ENCODE measurements around the gene PRRC2C.
"Not testable (repeated sequence)": the region's sequence is repeated elsewhere in the genome, so short reads cannot be mapped to it uniquely, and the experiment has no call there.

Gene PRRC2C

DNA sequence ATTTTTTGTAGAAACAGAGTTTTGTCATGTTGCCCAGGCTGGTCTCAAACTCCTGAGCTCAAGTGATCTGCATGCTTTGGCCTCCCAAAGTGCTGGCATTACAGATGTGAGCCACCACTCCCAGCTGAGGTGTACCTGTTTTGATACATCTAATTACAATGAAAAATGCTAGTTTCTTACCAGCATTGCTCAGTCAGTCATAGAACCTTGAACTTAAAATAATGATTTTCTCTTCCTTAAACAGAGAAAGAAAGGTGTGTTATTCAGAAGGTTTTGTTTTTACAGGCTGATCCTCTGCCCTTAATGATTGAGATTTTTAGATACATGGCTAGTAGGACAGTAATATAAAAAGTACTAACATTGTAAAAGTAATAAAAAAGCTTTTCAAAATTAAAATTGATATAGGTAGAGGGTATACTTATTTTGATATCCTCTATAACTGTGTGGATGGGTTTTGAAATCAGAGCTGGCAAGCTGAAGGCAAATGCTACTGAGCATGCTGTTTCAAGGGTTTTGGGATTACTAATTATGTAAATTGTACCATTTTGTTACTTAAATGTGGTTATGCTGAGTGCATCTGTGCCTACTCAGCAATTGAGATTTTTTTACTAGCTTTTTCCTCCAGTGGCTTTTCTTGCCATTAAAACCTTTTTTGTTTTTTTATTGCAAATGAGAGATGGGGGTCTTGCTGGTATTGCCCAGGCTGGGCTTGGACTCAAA is 16.1 kb downstream of the PRRC2C start:
- DNase-seq, result no peak

DNA sequence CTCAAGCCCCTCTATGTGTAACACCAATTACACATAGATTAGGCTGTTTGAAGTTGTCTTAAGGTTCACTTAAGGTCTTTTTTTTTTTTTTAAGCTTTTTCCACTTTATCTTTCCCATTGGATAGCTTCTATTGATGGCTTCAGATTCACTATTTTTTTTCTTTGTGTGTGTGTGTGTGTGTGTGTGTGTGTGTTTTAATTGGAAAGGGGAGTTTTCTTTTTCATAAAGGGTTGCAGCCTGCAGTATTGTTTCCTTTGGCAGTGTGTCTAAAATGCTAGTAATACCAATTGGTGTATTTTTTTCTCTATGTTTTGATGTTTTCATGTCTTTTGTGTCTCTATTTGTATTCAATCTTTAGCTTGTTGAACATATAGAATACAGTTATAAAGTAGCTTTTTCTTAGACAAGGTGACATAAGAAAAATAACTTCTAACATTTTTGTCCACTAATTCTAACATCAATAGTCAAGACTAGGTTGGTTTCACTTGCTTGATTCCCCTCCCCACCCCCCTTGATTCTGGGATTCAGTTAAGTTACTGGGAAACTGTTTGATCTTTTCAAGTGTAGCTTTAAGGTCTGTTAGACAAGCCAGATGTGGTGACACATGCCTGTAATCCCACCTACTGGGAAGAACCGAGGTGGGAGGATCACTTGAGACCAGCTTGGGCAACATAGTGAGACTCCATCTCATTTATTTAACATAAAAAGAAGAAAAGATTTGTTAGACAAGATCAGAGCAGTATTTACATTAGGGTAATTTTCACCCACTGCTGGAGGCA is 21.4 kb downstream of the PRRC2C start:
- no peak for DNase-seq

DNA sequence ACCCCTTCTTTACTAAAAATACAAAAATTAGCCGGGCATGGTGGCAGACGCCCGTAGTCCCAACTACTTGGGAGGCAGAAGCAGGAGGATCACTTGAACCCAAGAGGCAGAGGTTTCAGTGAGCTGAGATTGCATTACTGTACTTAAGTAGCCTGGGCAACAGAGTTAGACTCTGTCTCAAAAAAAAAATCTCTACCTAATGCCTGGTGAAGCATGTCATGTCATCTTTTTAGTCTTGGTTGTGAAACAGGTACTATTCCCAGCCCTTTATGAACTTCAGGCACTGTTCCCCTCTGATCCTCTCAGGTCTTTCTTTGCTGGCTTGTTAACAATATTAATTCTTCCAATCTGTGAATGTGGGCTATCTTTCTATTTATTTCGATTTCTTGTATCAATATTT is 22.1 kb downstream of the PRRC2C start:
- no peak for DNase-seq

DNA sequence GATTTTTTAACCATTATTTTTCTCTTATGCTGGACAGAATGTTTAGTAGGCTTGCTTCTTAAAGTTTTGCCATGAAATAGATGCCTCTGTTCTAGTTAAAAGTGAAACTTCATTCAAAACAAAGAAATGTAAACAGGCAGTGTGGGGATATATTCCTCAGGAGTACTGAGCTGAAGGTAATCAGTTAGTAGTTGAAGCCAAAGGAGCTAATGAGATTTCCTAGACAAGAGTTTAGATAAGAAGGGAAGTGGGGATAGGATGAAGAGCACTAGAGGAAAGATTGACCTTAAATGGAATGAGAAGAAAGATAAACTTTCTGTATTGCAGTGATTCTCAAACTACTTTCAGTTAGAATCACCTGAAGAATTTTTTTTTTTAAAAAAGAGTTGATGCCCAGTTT is 23.9 kb downstream of the PRRC2C start:
- no peak for DNase-seq

DNA sequence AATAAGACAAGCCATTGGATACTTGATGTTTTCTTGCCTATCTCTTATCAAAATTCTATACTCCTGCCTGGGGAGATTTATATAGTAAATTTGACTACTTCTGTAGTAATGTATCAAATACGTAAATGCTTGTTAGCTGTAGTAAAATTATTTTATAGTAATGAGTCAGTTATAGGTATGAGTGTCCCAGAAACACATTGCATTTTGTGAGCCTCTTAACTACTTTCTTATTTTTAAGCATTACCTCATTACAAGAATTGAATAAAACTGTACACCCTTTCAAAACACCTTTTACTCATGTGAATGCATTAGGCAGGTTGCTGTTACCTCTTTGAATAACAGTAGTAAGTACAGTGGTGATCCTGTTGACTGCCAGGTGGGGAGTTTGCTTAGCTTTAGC is 28.4 kb downstream of the PRRC2C start:
- DNase-seq, result no peak

DNA sequence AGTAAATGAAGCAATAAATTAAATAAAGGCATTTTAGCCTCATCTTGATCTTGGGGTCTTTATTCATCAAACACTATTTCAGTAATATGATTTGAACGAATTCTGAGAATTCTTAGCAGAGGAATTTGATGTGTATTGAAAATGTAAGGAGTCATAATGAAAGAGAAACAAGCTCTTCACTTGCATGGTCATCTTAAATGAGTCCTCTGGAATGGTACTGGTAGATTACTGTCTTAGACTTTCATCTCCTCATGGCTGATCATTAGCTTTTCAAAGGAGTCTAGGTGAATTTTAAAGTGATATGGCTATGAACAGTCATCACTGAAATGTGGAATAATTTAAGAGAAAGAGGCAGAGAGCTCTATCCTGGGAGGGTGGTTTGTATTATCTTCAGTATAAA is 30.0 kb downstream of the PRRC2C start:
- no peak for DNase-seq

DNA sequence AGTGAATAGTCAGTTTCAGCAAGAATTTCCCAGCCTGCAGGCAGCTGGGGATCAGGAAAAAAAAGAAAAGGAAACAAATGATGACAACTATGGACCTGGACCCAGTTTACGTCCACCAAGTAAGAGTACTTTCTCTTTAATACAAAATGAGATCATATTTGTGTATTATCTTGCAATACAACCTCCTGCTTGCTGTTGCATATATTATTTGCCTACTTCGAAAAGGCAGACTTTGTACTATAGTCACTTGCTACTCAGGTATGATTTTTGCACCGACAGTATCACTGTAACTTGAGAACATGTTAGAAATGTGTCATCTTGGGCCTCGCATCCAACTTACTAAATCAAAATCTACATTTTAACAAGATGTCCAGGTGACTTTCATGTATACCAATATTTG is 30.4 kb downstream of the PRRC2C start:
- no peak for DNase-seq

DNA sequence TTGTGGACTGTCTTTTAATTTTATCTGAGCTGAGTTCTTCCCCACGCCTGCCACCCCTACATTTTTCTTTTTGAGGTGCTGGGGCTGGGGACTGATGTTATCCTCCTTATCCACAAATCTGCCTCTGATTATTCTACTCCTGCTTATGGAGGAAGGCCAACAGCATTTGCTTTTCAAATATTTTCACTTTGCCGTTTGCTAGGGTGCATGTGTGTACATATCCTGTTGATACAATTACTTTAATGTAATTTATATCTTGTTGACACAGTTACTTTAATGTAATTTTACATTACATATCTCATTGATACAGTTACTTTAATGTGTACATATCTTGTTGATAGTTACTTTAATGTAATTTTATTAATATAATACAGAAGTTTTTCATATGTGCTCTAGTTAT is 36.2 kb downstream of the PRRC2C start:
- DNase-seq, result no peak

DNA sequence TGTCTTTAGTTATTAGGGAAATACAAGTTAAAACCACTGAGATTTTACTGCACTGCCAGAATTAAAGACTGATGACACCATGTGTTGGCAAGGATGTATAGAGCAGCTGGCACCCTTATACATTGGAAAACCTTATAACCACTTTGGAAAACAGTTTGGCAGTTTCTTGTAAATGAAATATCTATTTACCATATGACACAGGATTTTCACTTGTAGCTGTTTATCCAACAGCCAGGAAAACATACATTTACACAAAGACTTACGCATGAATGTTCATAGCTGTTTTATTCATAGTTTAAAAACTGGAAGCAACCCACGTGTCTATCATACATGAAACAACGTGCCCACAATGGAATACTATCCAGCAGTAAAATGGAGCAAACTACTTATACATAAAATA is 45.3 kb downstream of the PRRC2C start:
- DNase-seq, result no peak

DNA sequence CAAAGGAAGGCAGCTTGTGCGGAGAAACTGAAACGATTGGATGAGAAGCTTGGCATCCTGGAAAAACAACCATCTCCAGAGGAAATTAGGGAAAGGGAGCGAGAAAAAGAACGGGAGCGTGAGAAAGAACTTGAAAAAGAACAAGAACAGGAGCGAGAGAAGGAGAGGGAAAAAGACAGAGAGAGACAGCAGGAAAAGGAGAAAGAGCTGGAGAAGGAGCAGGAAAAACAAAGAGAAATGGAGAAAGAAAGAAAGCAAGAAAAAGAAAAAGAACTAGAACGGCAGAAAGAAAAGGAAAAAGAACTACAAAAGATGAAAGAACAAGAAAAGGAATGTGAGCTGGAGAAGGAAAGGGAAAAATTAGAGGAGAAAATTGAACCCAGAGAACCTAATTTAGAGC is 47.2 kb downstream of the PRRC2C start:
- no peak for DNase-seq

DNA sequence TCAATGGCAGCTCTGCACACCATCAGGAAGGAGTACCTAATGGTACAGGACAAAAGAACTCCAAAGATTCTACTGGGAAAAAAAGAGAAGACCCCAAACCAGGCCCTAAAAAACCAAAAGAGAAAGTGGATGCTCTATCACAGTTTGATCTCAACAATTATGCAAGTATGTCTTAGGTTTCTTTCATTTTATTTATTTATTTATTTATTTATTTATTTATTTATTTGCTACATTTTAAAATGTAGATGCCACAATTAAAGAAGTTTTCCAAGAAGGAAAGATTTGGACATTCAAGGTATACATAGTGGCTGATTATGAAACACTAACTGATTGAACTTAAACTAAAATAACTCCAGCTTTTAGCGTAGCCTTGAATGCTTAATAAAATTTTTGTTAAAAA is 60.2 kb downstream of the PRRC2C start:
- DNase-seq, result no peak

DNA sequence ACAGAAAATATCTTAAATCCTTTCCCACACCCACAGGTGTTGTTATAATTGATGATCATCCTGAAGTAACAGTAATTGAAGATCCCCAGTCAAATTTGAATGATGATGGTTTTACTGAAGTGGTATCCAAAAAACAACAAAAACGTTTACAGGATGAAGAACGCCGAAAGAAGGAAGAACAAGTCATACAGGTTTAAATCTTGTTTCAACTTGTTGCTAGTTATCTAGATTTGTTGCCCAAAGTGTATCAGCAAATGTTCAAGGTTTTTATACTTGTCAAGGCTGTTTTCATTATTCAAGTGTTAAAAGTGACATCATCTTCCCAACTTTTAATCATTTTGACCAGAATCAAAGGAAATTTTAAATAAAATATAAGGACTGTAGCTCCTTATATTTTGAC is 64.7 kb downstream of the PRRC2C start:
- no peak for DNase-seq

DNA sequence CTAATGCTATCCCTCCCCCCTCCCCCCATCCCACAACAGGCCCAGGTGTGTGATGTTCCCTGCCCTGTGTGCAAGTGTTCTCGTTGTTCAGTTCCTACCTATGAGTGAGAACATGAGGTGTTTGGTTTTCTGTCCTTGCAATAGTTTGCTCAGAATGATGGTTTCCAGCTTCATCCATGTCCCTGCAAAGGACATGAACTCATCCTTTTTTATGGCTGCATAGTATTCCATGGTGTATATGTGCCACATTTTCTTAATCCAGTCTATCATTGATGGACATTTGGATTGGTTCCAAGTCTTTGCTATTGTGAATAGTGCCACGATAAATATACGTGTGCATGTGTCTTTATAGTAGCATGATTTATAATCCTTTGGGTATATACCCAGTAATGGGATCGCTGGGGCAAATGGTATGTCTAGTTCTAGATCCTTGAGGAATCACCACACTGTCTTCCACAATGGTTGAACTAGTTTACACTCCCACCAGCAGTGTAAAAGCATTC is 65.3 kb downstream of the PRRC2C start:
- not testable (repeated sequence) for DNase-seq

DNA sequence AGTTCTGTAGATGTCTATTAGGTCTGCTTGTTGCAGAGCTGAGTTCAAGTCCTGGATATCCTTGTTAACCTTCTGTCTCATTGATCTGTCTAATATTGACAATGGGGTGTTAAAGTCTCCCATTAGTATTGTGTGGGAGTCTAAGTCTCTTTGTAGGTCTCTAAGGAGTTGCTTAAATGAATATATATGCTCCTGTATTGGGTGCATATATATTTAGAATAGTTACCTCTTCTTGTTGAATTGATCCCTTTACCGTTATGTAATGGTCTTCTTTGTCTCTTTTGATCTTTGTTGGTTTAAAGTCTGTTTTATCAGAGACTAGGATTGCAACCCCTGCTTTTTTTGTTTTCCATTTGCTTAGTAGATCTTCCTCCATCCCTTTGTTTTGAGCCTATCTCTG is 68.6 kb downstream of the PRRC2C start:
- not testable (repeated sequence) for DNase-seq

DNA sequence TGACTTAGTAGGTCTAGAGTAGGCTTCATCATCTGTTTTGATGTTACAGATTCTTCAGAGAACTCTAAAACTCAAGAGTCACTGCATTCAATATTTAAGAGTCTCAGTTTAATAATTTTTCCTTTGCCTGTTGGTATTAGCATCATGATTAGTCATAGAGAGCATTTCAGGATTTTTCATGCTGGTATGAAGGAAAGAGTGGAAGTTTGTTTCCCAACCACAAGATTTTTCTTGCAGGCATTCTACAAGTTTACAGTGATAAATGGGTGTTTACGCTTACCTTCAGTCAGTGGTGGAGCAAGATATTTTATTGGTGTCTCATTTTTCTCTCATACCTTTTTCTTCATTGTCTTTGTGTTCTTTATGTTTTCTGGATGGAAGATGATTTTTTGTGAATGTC is 78.3 kb downstream of the PRRC2C start:
- no peak for DNase-seq

DNA sequence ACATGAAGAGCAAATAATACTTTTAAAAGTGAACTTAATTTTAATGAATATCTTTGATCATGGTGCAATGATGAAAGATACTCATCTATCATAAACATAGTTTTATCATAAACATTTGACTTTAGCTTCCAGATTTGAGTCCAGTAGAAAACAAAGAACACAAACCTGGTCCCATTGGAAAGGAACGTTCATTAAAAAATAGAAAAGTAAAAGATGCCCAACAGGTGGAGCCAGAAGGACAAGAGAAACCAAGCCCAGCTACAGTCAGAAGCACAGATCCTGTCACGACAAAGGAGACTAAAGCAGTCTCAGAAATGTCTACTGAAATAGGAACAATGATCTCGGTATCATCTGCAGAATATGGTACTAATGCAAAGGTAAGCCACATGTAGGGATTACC is 81.1 kb downstream of the PRRC2C start:
- DNase-seq, result no peak

DNA sequence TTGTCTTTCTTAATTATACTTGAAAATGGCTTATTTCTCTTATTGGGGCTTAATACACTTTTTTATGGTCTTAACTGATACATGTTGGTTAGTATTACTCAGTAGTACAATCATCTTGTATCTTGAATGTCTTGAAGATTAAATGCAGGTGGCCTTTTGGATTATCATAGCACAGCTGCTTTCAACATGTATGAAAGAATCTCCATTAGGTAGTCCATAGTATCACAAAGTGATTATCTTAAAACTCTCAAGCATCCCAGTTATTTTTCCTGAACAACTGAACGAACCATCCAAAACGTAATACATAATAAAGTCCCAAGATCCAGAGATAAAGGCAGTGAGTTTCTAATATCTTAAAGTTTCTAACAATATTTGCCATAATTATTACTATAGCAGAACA is 85.0 kb downstream of the PRRC2C start:
- no peak for DNase-seq

DNA sequence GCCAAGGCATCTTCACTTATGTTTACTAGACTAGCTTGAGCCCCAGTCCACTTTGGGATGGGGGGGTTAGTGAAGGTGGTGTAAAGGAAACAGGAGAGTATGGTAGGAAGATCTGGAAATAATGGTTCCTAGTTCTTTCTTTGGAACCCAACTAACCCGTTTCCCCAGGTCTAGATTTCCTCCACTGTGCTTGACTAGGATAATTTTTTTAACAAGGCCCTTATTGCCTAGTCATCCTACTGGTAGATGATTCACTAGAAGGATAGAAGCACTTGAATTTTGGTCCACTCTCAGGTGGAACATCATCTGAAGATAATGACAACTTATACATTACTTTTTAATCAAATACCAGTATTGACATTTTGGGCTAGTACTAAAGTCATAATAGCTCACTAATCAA is 90.8 kb downstream of the PRRC2C start:
- no peak for DNase-seq

DNA sequence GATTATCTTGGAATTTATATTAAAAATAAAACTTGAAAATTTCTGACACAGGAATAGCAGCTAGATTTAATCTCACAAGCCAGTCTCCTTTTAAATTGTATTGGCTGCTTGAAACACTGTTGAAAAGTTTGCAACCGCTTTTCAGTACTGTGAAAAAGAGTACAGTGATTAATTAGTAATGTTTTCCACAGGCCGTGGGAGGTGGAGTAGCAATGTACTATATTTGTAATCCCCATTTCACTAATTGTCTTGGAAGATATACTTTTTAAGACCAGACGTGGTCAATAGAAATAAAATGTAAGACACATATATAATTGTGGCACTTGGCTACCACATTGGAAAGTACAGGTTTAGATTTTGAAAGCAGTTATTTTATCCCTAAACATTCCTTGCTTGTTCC is 95.9 kb downstream of the PRRC2C start:
- no peak for DNase-seq

DNA sequence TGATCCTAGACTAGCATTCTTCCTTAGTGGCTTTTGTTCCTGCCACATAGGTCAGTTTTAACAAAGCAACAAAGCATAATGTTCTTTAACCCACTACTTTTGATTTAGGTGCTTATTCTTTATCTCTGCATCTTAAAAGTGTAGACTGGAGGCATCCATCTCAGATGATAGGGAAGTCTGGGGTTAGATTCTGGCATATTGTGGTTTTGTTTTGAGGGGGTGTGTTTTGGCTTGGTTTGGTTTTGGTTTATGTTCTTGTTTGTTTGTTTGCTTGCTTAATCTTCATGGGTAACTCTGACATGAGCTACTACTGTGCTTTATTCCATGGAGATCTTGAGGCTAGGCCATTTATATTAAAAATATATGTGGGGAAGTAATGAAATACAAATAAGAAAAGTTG is 96.4 kb downstream of the PRRC2C start:
- no peak for DNase-seq

DNA sequence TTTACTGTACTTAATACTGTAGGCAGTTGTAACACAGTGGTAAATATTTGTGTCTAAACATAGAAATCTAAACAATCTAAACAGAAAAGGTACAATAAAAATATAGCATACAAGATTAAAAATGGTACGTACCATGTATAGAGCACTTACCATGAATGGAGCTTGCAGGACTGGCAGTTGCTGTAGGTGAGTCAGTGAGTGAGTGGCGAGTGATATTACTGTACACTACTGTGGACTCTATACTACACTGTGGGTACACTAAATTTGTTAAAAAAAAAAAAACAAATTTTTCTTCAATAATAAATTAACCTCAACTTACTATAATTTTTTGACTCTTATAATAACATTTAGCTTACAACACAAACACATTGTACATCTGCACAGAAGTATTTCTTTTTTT is 97.3 kb downstream of the PRRC2C start:
- DNase-seq, result no peak

DNA sequence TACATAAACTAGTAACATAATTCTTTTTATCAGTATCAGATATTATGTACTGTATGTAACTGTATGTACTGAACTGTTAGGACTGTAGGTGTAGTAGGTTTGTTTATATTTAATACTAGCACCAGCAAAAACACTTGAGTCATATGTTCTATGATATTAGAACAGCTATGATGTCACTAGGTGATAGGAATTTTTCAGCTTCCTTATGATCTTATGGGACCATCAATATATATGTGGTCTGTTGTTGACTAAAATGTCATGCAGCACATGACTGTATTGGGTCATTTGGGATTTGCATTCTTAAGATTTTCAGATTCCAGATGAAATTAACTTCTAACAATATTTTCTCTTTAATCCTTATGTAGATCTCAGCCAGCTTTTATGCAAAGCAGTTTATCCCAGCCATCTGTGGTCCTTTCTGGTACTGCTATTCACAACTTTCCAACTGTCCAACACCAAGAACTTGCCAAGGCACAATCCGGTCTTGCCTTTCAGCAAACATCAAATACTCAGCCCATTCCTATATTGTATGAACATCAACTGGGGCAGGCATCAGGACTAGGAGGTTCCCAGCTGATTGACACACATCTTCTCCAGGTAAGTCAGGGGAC is 98.4 kb downstream of the PRRC2C start:
- DNase-seq, result no peak

DNA sequence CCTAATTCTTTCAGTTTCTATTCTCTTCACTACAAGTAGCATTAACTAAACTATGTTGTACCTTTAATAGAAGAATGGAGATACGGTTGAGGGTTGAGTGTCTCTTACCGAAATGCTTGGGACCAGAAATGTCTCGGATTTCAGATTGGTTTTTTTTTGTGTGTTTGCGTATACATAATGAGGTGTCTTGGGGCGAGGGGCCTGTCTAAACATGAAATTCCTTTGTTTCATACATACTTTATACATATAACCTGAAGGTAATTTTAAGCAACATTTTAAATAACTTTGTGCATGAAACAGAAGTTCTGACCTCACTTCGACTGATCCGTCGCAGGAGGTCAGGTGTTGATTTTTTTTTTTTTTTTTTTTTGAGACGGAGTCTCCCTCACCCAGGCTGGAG is 100.4 kb downstream of the PRRC2C start:
- DNase-seq, result no peak

DNA sequence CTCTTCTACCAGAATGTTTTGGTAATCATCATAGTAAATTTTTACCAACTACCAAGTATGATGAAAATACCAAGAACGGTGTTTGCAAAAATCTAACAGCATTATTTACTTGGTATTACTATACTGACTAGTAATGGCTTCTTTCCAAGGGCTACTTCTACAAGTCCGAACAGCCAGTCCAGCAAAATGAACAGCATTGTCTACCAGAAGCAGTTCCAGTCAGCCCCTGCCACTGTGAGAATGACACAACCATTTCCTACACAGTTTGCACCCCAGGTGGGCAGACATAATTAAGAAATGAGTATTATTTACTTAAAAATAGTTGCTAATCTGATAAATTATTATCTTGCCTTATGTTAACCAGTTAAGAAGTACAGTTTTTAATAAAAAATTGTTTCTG is 102.9 kb downstream of the PRRC2C start:
- no peak for DNase-seq

All from activated gamma-delta T cell (primary cell).